HG02678 (cell line): Measurements from ENCODE around the gene FOXC1.

Source experiments
- ATAC-seq: cut with Tn5 transposase; IDR thresholded peaks from one replicate; pipeline ENCODE4 v1.9.1; 2021; ENCODE audit warnings: mild to moderate bottlenecking, moderate library complexity; ENCODE audit not compliant: unreplicated experiment

FOXC1 gene

GRCh38 chr6:1584146-1584545 is 25.6 kb upstream of the FOXC1 start:
- no peak for ATAC-seq

GRCh38 chr6:1584996-1585668 is 24.6 kb upstream of the FOXC1 start:
- ATAC-seq = no peak

GRCh38 chr6:1585669-1586049 is 24.1 kb upstream of the FOXC1 start:
- ATAC-seq = no peak

GRCh38 chr6:1586256-1586655 is 23.5 kb upstream of the FOXC1 start:
- ATAC-seq = no peak

- no peak for ATAC-seq
Measured at GRCh38 chr6:1586861-1587450, 22.8 kb upstream of the FOXC1 start.

GRCh38 chr6:1587546-1587945 is 22.2 kb upstream of the FOXC1 start:
- ATAC-seq = no peak

- ATAC-seq = no peak
Measured at GRCh38 chr6:1587977-1588376, 21.7 kb upstream of the FOXC1 start.

GRCh38 chr6:1589208-1589607 is 20.5 kb upstream of the FOXC1 start:
- no peak for ATAC-seq

- no peak for ATAC-seq
Measured at GRCh38 chr6:1590580-1590979, 19.1 kb upstream of the FOXC1 start.

GRCh38 chr6:1591243-1591642 is 18.5 kb upstream of the FOXC1 start:
- no peak for ATAC-seq

GRCh38 chr6:1591926-1592325 is 17.8 kb upstream of the FOXC1 start:
- no peak for ATAC-seq

GRCh38 chr6:1592852-1593251 is 16.9 kb upstream of the FOXC1 start:
- no peak for ATAC-seq

GRCh38 chr6:1593286-1593957 is 16.3 kb upstream of the FOXC1 start:
- ATAC-seq = no peak

- no peak for ATAC-seq
Measured at GRCh38 chr6:1593958-1594314, 15.8 kb upstream of the FOXC1 start.

GRCh38 chr6:1594445-1595200 is 15.1 kb upstream of the FOXC1 start:
- no peak for ATAC-seq

GRCh38 chr6:1595271-1596087 is 14.2 kb upstream of the FOXC1 start:
- no peak for ATAC-seq

GRCh38 chr6:1596088-1596852 is 13.4 kb upstream of the FOXC1 start:
- peak; percentile 58 for ATAC-seq

- no peak for ATAC-seq
Measured at GRCh38 chr6:1597121-1597744, 12.5 kb upstream of the FOXC1 start.

- ATAC-seq = no peak
Measured at GRCh38 chr6:1597924-1598323, 11.8 kb upstream of the FOXC1 start.

- ATAC-seq = no peak
Measured at GRCh38 chr6:1598433-1598832, 11.3 kb upstream of the FOXC1 start.
